Measurements from ENCODE around the gene GPR55. TPM values are rescaled to one million over a fixed set of nuclear protein-coding genes. Genes with fewer than 3 reads are reported as not detected.

Gene GPR55
- total RNA-seq, 6 experiments from 2014 or later = 0.06 to 0.12 (median 0.07) TPM; not detected in 3

DNA sequence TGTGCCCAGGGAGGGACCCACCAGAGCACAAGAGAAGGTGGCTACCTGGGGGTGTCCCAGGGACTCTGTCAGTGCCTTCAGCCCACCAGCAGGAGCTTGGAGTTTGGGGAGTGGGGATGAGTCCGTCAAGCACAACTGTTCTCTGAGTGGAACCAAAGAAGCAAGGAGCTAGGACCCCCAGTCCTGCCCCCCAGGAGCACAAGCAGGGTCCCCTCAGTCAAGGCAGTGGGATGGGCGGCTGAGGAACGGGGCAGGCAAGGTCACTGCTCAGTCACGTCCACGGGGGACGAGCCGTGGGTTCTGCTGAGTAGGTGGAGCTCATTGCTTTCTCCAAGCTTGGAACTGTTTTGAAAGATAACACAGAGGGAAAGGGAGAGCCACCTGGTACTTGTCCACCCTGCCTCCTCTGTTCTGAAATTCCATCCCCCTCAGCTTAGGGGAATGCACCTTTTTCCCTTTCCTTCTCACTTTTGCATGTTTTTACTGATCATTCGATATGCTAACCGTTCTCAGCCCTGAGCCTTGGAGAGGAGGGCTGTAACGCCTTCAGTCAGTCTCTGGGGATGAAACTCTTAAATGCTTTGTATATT is 46.3 kb downstream of the GPR55 start:
- intact Hi-C loops (cut with DNase I) = no loop called here
- DNase-seq = peak in 2 of 3 donors; percentile 28 to 38
- Histone ChIP-seq H3K9me3 (no peaks in the 10 kb centered on the region), H3K36me3 (no peaks in the 10 kb centered on the region), H3K4me3 (no peak overlapping the region), H3K27ac (no peak overlapping the region), H3K4me1 (no peaks in the 10 kb centered on the region), H3K27me3 (no peaks in the 10 kb centered on the region)
- TF ChIP-seq, protein P1, sequence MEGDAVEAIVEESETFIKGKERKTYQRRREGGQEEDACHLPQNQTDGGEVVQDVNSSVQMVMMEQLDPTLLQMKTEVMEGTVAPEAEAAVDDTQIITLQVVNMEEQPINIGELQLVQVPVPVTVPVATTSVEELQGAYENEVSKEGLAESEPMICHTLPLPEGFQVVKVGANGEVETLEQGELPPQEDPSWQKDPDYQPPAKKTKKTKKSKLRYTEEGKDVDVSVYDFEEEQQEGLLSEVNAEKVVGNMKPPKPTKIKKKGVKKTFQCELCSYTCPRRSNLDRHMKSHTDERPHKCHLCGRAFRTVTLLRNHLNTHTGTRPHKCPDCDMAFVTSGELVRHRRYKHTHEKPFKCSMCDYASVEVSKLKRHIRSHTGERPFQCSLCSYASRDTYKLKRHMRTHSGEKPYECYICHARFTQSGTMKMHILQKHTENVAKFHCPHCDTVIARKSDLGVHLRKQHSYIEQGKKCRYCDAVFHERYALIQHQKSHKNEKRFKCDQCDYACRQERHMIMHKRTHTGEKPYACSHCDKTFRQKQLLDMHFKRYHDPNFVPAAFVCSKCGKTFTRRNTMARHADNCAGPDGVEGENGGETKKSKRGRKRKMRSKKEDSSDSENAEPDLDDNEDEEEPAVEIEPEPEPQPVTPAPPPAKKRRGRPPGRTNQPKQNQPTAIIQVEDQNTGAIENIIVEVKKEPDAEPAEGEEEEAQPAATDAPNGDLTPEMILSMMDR (IDR thresholded peaks at IDR 0.05) = no peak
- no peak for TF ChIP-seq POLR2A (IDR thresholded peaks at IDR 0.05)
- ATAC-seq = no peak
- 84% methylated on average over 3 of the region's 10 CpGs for WGBS (ENCODE audit: insufficient coverage, low coverage, low lambda C conversion rate, missing lambda C conversion rate)

DNA sequence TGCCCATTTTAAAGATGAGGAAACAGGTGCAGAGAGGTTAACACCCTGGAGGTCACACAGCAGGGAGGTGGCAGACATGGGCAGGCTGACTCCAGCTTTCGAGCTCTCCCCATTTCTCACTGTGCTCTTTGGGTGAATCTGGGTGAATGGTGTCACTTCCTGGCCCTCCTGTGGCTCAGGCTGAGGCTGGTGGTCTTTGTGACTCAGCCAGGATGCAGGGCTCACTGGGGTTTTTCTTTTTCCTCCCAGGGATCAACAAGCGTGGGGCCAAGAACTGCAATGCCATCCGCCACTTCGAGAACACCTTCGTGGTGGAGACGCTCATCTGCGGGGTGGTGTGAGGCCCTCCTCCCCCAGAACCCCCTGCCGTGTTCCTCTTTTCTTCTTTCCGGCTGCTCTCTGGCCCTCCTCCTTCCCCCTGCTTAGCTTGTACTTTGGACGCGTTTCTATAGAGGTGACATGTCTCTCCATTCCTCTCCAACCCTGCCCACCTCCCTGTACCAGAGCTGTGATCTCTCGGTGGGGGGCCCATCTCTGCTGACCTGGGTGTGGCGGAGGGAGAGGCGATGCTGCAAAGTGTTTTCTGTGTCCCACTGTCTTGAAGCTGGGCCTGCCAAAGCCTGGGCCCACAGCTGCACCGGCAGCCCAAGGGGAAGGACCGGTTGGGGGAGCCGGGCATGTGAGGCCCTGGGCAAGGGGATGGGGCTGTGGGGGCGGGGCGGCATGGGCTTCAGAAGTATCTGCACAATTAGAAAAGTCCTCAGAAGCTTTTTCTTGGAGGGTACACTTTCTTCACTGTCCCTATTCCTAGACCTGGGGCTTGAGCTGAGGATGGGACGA is 47.1 kb downstream of the GPR55 start:
- no peak overlapping the region for H3K27ac ChIP-seq
- H3K4me1 ChIP-seq = no peaks in the 10 kb centered on the region
- ATAC-seq (peak in 2 of 4 donors; percentile 41 to 45), DNase-seq (peak in 2 of 3 donors; percentile 29 to 35)
- 80% methylated on average over 12 of the region's 20 CpGs for WGBS (ENCODE audit: insufficient coverage, low coverage, low lambda C conversion rate, missing lambda C conversion rate)
- H3K36me3 ChIP-seq = no peaks in the 10 kb centered on the region
- H3K9me3 ChIP-seq = no peaks in the 10 kb centered on the region
- no peak overlapping the region for H3K4me3 ChIP-seq
- no peak for TF ChIP-seq POLR2A (IDR thresholded peaks at IDR 0.05)
- TF ChIP-seq, protein P1 (IDR thresholded peaks at IDR 0.05) = no peak
- intact Hi-C loops (cut with DNase I) = no loop called here
- H3K27me3 ChIP-seq = no peaks in the 10 kb centered on the region

DNA sequence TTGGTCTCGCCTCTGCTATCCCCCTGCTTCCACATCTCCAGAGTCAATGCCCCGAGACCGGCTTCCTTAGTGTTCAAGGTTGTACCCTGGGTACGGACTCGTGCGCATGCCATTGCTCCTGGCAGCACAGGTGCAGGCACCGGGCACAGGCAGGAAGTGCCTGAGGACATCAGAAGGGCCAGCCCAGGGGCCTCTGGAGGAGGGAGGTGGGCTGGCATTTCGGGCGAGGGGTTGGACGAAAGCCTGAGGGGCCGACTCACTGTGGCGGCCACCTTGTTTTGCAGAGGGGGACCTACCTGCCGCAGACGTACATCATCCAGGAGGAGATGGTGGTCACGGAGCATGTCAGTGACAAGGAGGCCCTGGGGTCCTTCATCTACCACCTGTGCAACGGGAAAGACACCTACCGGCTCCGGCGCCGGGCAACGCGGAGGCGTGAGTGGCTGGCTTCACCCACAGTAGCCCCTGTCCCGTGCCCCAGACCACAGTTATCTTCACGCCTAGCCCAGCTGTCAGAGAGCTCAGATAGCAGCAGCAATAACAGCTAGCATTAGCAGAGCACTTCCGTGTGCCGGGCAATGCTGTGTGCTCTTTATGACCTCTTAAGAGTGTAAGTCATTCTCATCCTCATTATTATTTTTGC is 47.8 kb downstream of the GPR55 start:
- Histone ChIP-seq H3K36me3 (no peaks in the 10 kb centered on the region), H3K27ac (no peak overlapping the region), H3K9me3 (no peaks in the 10 kb centered on the region), H3K27me3 (no peaks in the 10 kb centered on the region), H3K4me3 (no peak overlapping the region), H3K4me1 (no peaks in the 10 kb centered on the region)
- DNase-seq = peak in 2 of 3 donors; percentile 40 to 48
- TF ChIP-seq, protein P1 (IDR thresholded peaks at IDR 0.05) = no peak
- no peak for TF ChIP-seq POLR2A (IDR thresholded peaks at IDR 0.05)
- ATAC-seq = peak in 1 of 4 donors; percentile 9
- WGBS (ENCODE audit: insufficient coverage, low coverage, low lambda C conversion rate, missing lambda C conversion rate) = 30% methylated on average over 2 of the region's 27 CpGs
- intact Hi-C loops (cut with DNase I) = no loop called here

DNA sequence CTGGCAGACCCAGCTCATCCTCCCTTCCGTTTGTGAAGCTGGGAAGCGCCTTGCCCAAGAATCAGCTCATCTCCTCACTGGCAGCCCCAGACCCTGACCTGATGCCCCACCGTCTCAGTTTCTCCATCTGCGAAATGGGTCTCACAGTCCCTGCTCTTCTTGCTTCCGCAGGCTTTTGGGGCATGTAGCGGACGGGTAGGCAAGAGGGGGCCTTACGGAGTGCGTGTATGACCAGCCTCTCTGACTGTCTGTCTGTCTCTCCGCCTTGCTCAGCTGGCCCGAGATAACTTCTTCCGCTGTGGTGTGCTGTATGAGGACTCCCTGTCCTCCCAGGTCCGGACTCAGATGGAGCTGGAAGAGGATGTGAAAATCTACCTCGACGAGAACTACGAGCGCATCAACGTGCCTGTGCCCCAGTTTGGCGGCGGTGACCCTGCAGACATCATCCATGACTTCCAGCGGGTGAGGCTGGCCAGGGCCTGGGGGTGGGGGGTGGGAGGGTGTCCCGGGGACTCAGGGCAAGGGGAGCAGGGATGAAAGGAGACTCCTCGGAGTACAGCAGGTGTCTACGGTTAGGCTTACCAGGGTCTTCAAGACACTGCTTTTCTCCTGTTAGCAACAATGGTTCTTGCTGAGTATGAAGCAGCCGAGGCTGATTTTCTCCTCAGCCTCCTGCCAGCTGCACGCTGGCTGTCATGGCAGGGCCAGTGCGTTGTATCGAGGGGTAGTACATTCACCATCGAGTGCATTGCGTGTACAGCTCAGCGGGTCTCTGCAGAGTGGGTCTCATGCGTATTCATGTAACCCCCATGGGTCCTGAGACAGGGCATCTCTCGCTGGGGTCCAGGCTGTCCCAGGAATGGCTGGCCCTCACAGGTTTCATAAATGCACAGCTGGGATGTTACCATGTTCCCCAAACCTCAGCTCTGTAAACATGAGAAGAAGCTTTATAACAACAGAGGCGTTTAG is 49.4 kb downstream of the GPR55 start:
- intact Hi-C loops (cut with DNase I) = no loop called here
- peak in 2 of 3 donors; percentile 23 to 32 for DNase-seq

More for the DNA sequence above, 49.4 kb downstream of the GPR55 start:
- H3K4me3 ChIP-seq = no peak overlapping the region
- ATAC-seq = no peak
- H3K27me3 ChIP-seq = no peaks in the 10 kb centered on the region
- H3K9me3 ChIP-seq = no peaks in the 10 kb centered on the region
- TF ChIP-seq, protein P1 (IDR thresholded peaks at IDR 0.05) = no peak
- TF ChIP-seq POLR2A (IDR thresholded peaks at IDR 0.05) = no peak
- H3K4me1 ChIP-seq = no peaks in the 10 kb centered on the region
- WGBS (ENCODE audit: insufficient coverage, low coverage, low lambda C conversion rate, missing lambda C conversion rate) = 94% methylated on average over 3 of the region's 34 CpGs
- H3K27ac ChIP-seq = no peak overlapping the region
- no peaks in the 10 kb centered on the region for H3K36me3 ChIP-seq
